CD4-positive, alpha-beta T cell (primary cell): ENCODE results near the gene PNPO. TPM values are rescaled to one million over a fixed set of nuclear protein-coding genes. Genes with fewer than 3 reads are reported as not detected.

Experiments
- ATAC-seq: fragments of 200-7000 bp; cut with Tn5 transposase; one replicate; pipeline ENCODE4 v1.10.0; 2022; ENCODE audit warnings: mild to moderate bottlenecking; ENCODE audit not compliant: poor library complexity
- CTCF ChIA-PET: fragments of 350-600 bp; sonication (Branson Sonifier 250); formaldehyde crosslinking; loops from one replicate; lab custom pipeline; 2021; ENCODE audit warnings: antibody characterized with exemption, inconsistent platforms; lab: Charles Lee
- POLR2A ChIA-PET: fragments of 350-600 bp; sonication (Branson Sonifier 250); formaldehyde crosslinking; loops from one replicate; lab custom pipeline; 2021; ENCODE audit warnings: antibody characterized with exemption, inconsistent platforms; lab: Charles Lee
- DNase-seq, 14 experiments: peaks; one replicate each; pipeline ENCODE4 v3.0.0-alpha.2; 2013 to 2020; ENCODE audit warnings: mixed read lengths in 2 of 14
- H3K27ac ChIP-seq, 2 donors: one replicate each; pipeline versions ENCODE4 v1.5.1 to v1.7.0; 2013; ENCODE audit warnings: low read length in 2 of 2, low read depth in 1 of 2, mild to moderate bottlenecking in 1 of 2
- H3K27me3 ChIP-seq, 2 experiments: 1 replicate in 1 of 2; 2 replicates in 1 of 2; pipeline versions ENCODE4 v1.6.1 to v1.7.0; 2013; ENCODE audit warnings: low read length in 2 of 2, control low read depth in 1 of 2, mild to moderate bottlenecking in 1 of 2, moderate library complexity in 1 of 2; ENCODE audit not compliant: insufficient read depth in 2 of 2, control insufficient read depth in 1 of 2
- H3K36me3 ChIP-seq: one replicate; pipeline ENCODE4 v1.6.1; 2013; ENCODE audit warnings: low read length, control low read depth; ENCODE audit not compliant: insufficient read depth
- H3K4me1 ChIP-seq: one replicate; pipeline ENCODE4 v1.6.1; 2013; ENCODE audit warnings: low read length, control low read depth; ENCODE audit not compliant: insufficient read depth
- H3K4me3 ChIP-seq: one replicate; pipeline ENCODE4 v1.5.1; 2013; ENCODE audit warnings: mild to moderate bottlenecking, low read length, moderate library complexity
- H3K9me3 ChIP-seq, 2 experiments: 1 replicate in 1 of 2; 2 replicates in 1 of 2; pipeline versions ENCODE4 v1.6.1 to v1.7.0; 2013; ENCODE audit warnings: low read length in 2 of 2, mild to moderate bottlenecking in 2 of 2, control low read depth in 1 of 2, moderate library complexity in 1 of 2; ENCODE audit not compliant: control insufficient read depth in 1 of 2, insufficient read depth in 1 of 2
- H3K27ac Mint-ChIP-seq: one replicate; pipeline ENCODE4 v1.8.0; 2020; ENCODE audit warnings: mixed read lengths
- H3K27me3 Mint-ChIP-seq: one replicate; pipeline ENCODE4 v1.8.0; 2021; ENCODE audit warnings: mixed read lengths
- H3K36me3 Mint-ChIP-seq: one replicate; pipeline ENCODE4 v1.8.0; 2021; ENCODE audit warnings: low read depth, mixed read lengths
- H3K4me1 Mint-ChIP-seq: one replicate; pipeline ENCODE4 v1.8.0; 2021; ENCODE audit warnings: low read depth, mixed read lengths
- H3K4me3 Mint-ChIP-seq: one replicate; pipeline ENCODE4 v1.8.0; 2020; ENCODE audit warnings: mild to moderate bottlenecking, mixed read lengths
- H3K9me3 Mint-ChIP-seq: one replicate; pipeline ENCODE4 v1.8.0; 2020; ENCODE audit warnings: mixed read lengths
- CTCF ChIP-seq: fragments of 200-600 bp; IDR thresholded peaks from one replicate; pipeline ENCODE4 v1.8.0; 2022; ENCODE audit warnings: antibody characterized with exemption, mild to moderate bottlenecking
- intact Hi-C, 2 experiments: fragments of 100-400 bp; cut with DNase I in 1 of 2; cut with micrococcal nuclease in 1 of 2; formaldehyde crosslinking; loops; one replicate each; pipeline versions ENCODE4 v1.15.1 to v1.9.0; 2023 to 2025; cut with DNase I, micrococcal nuclease
- total RNA-seq, 174 experiments: library from RNA in 2 of 174; stranded (reverse) in 2 of 174; gene quantifications; one replicate each; pipeline ENCODE4 v1.2.3 and lab custom pipeline; 2021 to 2026

Gene PNPO
- total RNA-seq, 2 experiments from 2014 or later: 2.2 to 2.4 TPM

GRCh38 chr17:47996201-47996600 is 54.8 kb downstream of the PNPO start:
- H3K36me3 ChIP-seq: no peaks in the 10 kb centered on the region
- no peaks in the 10 kb centered on the region for H3K9me3 ChIP-seq
- no peaks in the 10 kb centered on the region for H3K4me1 ChIP-seq
- no peak overlapping the region for H3K27ac Mint-ChIP-seq
- TF ChIP-seq CTCF: no peak
- ATAC-seq (no peak), DNase-seq (no peak)
- peaks cover 12% of the 10 kb centered on the region for H3K27me3 Mint-ChIP-seq
- no peaks in the 10 kb centered on the region for H3K9me3 Mint-ChIP-seq
- no peaks in the 10 kb centered on the region for H3K27me3 ChIP-seq
- no peaks in the 10 kb centered on the region for H3K36me3 Mint-ChIP-seq
- no peak overlapping the region for H3K4me3 ChIP-seq
- intact Hi-C loops: no loop called here
- H3K27ac ChIP-seq: no peak overlapping the region
- CTCF ChIA-PET: no interaction called here
- no peak overlapping the region for H3K4me3 Mint-ChIP-seq
- POLR2A ChIA-PET: no interaction called here
- no peaks in the 10 kb centered on the region for H3K4me1 Mint-ChIP-seq

GRCh38 chr17:47997586-47997985 is 56.2 kb downstream of the PNPO start:
- Histone ChIP-seq H3K4me3 (no peak overlapping the region), H3K4me1 (no peaks in the 10 kb centered on the region), H3K36me3 (no peaks in the 10 kb centered on the region), H3K9me3 (no peaks in the 10 kb centered on the region), H3K27me3 (no peaks in the 10 kb centered on the region), H3K27ac (no peak overlapping the region)
- Mint-ChIP-seq H3K36me3 (no peaks in the 10 kb centered on the region), H3K4me1 (no peaks in the 10 kb centered on the region), H3K9me3 (no peaks in the 10 kb centered on the region), H3K4me3 (no peak overlapping the region), H3K27me3 (peaks cover 12% of the 10 kb centered on the region), H3K27ac (no peak overlapping the region)
- DNase-seq (no peak), ATAC-seq (no peak)
- intact Hi-C loops: no loop called here
- CTCF ChIA-PET: no interaction called here
- no peak for TF ChIP-seq CTCF
- POLR2A ChIA-PET: no interaction called here

- no peaks in the 10 kb centered on the region for H3K27me3 ChIP-seq
- POLR2A ChIA-PET: no interaction called here
- no peak overlapping the region for H3K4me3 ChIP-seq
- H3K9me3 Mint-ChIP-seq: no peaks in the 10 kb centered on the region
- no peaks in the 10 kb centered on the region for H3K4me1 Mint-ChIP-seq
- ATAC-seq (no peak), DNase-seq (no peak)
- no peak for TF ChIP-seq CTCF
- H3K4me1 ChIP-seq: no peaks in the 10 kb centered on the region
- H3K36me3 Mint-ChIP-seq: no peaks in the 10 kb centered on the region
- H3K27me3 Mint-ChIP-seq: peaks cover 16% of the 10 kb centered on the region
- no peaks in the 10 kb centered on the region for H3K9me3 ChIP-seq
- no peak overlapping the region for H3K27ac ChIP-seq
- H3K27ac Mint-ChIP-seq: no peak overlapping the region
- H3K36me3 ChIP-seq: no peaks in the 10 kb centered on the region
- H3K4me3 Mint-ChIP-seq: no peak overlapping the region
- intact Hi-C loops: no loop called here
- CTCF ChIA-PET: interaction anchor here (0.8 kb wide), 1 partner anchor 10 kb away, joined by 3 read pairs; no protein-coding TSS in a partner anchor
Observed at GRCh38 chr17:47998044-47998443, 56.7 kb downstream of the PNPO start.

Other genes with a start within 250 kb of the PNPO start
- gene TBKBP1, start 247.4 kb upstream of the PNPO start, total RNA-seq: 1 to 10 TPM; 2.4 to 3.0 TPM
- 10 to 100 TPM; 10.6 to 12.3 TPM for gene TBX21, start 208.3 kb upstream of the PNPO start, total RNA-seq
- 10 to 100 TPM; 30.1 to 30.8 TPM for gene OSBPL7, start 119.8 kb upstream of the PNPO start, total RNA-seq
- gene MRPL10, start 110.0 kb upstream of the PNPO start, total RNA-seq: 10 to 100 TPM; 49.0 to 51.4 TPM
- gene LRRC46, start 109.9 kb upstream of the PNPO start, total RNA-seq: under 1 TPM; 0.42 to 0.85 TPM
- gene SCRN2, start 100.3 kb upstream of the PNPO start, total RNA-seq: 10 to 100 TPM; 15.3 to 17.2 TPM
- gene SP6, start 90.4 kb upstream of the PNPO start, total RNA-seq: under 1 TPM; 0.17 to 0.27 TPM
- gene SP2, start 45.3 kb upstream of the PNPO start, total RNA-seq: 10 to 100 TPM; 19.9 to 21.5 TPM
- gene PRR15L, start 16.3 kb downstream of the PNPO start, total RNA-seq: not detected
- 100 to 1,000 TPM; 206 to 224 TPM for gene CDK5RAP3, start 29.5 kb downstream of the PNPO start, total RNA-seq
- gene COPZ2, start 96.2 kb downstream of the PNPO start, total RNA-seq: under 1 TPM; 0.47 to 0.88 TPM
- 10 to 100 TPM; 28.1 to 30.6 TPM for gene NFE2L1, start 106.8 kb downstream of the PNPO start, total RNA-seq
- gene CBX1, start 159.9 kb downstream of the PNPO start, total RNA-seq: 1 to 10 TPM; 5.5 to 6.6 TPM
- gene SNX11, start 166.2 kb downstream of the PNPO start, total RNA-seq: 1 to 10 TPM; 6.8 to 8.7 TPM